ES-I3 (cell line): ENCODE measurements around the gene TENM4.

Experiments used
- H3K36me3 ChIP-seq: 2 replicates; pipeline ENCODE4 v1.6.1; 2013; ENCODE audit warnings: mild to moderate bottlenecking, low read length, control low read depth, moderate library complexity; ENCODE audit not compliant: insufficient read depth
- H3K4me1 ChIP-seq: 2 replicates; pipeline ENCODE4 v1.6.1; 2013; ENCODE audit warnings: mild to moderate bottlenecking, control low read depth, low read length; ENCODE audit not compliant: insufficient read depth
- H3K9ac ChIP-seq: 2 replicates; pipeline ENCODE4 v1.6.1; 2013; ENCODE audit warnings: low read depth, mild to moderate bottlenecking, low read length, moderate library complexity
- H3K9me3 ChIP-seq: 2 replicates; pipeline ENCODE4 v1.6.1; 2013; ENCODE audit warnings: mild to moderate bottlenecking, low read length, moderate library complexity; ENCODE audit not compliant: control insufficient read depth, insufficient read depth

The TENM4 gene

DNA sequence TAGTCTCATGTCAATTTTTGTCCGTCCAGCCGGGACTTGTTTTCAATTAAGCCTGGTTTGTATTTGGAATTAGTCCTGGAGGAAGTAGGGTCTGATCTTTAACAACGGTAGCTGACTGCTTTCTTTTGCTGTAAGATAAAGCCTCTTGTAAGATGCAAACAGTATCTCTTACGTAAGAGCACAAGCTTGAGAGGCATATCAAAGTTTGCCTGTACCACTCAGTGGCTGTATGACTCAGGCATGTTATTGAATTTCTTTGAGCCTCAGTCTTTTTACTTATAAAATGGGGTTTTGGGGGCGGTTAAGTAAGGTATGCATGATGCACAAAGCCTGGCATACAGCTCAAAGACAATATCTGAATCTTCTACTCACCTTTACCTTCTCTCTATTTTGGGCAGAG, 667.8 kb downstream of the TENM4 start:
- Histone ChIP-seq H3K4me1 (no peaks in the 10 kb centered on the region), H3K36me3 (no peaks in the 10 kb centered on the region), H3K9ac (no peak overlapping the region), H3K9me3 (no peaks in the 10 kb centered on the region)

DNA sequence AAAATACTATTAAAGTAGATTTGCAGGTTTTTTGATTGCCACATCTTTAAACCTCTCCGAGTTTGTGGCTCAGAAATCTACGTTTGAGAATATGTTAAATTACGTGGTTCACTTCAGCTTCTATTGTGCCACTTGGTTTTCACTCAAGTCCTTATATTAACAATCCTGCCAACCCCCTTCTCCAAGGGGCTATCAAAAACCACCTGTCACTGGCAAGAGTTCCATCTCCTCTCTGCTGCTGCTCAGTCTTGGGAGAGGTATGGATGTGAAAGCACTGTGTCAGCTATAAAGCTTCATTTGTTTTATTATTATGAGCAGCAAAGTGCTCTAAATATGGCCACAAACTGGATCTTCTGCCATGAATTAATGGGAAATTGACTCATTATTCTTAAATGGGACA, 668.6 kb downstream of the TENM4 start:
- Histone ChIP-seq H3K9me3 (no peaks in the 10 kb centered on the region), H3K36me3 (no peaks in the 10 kb centered on the region), H3K4me1 (no peaks in the 10 kb centered on the region), H3K9ac (no peak overlapping the region)

DNA sequence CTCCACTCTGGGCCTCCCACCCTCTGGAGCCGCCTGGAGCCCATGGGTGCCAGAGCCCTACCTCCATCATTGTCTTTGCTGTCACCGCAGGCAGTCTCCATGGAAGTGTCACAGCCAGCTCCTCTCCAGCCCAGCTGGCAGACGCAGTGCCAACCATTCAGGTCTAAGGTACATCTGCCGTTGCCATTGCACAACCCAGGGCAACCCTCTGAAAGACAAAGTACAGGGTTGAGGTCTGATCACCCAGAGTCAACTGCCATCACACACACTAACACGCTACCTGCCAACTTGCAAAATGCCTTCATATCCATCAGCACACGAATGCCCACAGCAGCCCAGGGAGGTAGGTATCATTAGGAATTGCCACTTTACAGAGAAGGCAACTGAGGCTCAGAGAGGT, 669.9 kb downstream of the TENM4 start:
- Histone ChIP-seq H3K9ac (no peak overlapping the region), H3K9me3 (no peaks in the 10 kb centered on the region), H3K36me3 (no peaks in the 10 kb centered on the region), H3K4me1 (no peaks in the 10 kb centered on the region)

DNA sequence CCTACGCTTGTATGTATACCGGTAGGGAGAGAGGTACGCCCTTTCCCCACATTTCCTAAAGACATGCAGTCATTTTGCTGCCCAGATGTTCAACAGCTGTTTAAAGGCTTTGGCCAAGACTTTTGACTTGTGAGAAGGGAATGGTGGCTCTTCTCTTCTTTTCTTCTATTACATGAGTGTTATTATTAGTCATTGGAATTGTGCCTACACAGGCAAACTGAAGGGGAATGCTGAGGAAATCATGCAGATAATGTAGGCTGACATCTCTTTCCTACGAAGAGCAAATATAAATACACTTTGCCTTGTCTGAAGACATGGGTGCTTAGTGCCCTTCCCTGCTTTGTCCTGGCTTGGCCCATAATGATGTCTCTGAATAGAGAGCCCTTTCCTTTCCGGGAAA, 671.9 kb downstream of the TENM4 start:
- Histone ChIP-seq H3K36me3 (no peaks in the 10 kb centered on the region), H3K9me3 (no peaks in the 10 kb centered on the region), H3K9ac (no peak overlapping the region), H3K4me1 (no peaks in the 10 kb centered on the region)

DNA sequence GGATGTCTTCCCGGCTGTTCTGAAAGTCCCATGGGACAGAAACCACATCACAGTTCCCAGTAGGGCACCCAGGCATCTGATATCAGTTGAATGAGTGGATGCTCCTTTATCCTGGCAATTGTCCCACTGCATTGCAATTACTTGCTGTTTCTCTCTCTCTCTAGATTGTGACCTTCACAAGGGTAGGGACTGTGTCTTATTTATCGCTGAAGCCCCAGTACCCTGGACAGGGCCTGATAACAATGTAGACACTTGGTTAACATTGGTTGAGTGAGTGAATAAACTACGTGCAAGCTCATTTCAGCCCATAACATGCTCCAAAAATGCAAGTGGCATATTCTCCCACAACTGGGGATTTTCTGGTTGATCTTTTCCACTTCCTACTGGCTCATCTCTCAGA, 672.5 kb downstream of the TENM4 start:
- H3K4me1 ChIP-seq: no peaks in the 10 kb centered on the region
- no peak overlapping the region for H3K9ac ChIP-seq
- H3K36me3 ChIP-seq: no peaks in the 10 kb centered on the region
- H3K9me3 ChIP-seq: no peaks in the 10 kb centered on the region

DNA sequence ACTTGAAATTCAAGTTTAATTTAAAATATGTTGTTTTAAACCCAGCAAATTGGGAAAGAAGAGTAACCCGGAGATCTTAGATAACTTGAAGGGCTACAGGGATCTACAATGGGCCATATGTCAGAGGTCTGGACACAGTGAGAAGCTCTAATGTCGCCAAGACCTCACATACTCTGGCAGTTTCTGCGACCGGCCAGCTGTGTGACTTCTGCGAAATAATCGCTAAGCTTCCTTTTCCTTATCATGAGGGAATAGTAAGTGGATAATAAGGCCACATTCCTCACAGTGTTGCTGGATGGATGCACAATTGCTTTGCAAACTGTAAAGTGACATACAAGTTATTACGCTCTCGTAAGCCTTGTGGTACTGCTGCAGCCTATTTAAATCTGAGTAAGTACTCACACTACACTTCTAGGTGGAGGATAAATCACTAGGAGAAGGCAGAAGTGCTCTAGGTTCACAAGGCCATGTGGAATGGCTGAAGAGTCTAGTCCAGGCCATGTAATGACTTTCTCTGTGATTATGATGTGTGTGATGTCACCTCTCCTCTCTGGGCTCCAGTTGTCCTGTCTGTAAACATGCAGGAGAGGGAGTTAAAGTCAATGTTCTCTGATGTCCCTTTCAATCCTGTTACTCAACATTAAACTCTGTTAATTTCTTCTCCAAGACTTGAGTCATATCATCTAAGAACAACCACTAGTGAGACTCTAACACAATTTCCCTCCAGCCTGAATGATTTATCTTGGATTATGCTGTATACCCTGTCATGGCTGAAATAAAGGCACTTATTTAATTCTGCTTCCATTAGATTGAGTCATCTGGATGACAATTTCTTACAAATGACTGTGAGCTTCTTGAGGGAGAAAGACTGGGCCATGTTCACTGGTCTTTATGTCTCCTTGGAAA, 673.5 kb downstream of the TENM4 start:
- Histone ChIP-seq H3K9me3 (no peaks in the 10 kb centered on the region), H3K4me1 (no peaks in the 10 kb centered on the region), H3K36me3 (no peaks in the 10 kb centered on the region), H3K9ac (no peak overlapping the region)

DNA sequence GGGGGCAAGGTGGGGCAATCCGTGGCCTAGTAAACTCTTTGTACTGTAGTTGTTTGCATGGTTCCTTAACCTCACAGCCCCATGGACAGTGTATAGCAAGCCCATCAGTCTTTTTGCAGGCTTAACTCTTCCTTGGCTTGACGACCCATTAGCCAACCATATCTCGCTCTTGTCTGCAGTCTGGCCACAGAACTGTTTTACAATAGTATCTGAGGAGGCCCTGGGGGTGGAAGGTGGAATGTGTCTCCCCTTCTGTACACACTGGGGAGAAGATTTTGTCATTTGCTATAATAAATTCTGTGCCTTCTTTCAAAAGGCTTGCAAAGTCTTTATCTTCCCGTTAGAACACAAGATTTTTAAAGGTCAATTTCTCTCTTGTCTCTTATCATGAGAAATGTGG, 675.9 kb downstream of the TENM4 start:
- no peak overlapping the region for H3K9ac ChIP-seq
- no peaks in the 10 kb centered on the region for H3K36me3 ChIP-seq
- H3K4me1 ChIP-seq: no peaks in the 10 kb centered on the region
- no peaks in the 10 kb centered on the region for H3K9me3 ChIP-seq

DNA sequence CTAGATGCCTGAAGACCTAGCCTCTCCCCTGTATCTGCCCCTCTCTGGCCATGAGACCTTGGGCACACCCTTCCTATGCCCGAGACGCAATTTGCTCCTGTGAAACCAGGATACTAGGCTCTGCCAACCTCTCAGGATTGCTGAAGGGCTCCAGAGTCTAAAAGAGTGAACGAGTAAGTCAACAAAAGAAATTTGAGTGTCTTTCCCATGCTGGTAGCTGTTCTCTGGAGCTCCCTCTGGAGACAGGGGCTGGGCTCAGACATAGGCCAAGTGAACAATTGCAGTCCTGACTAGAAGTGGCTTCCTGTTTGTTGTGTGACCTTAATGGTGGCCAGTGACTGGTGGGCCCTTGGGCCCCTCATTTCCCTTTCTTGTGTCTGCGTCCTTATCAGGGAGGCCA, 677.2 kb downstream of the TENM4 start:
- Histone ChIP-seq H3K4me1 (no peaks in the 10 kb centered on the region), H3K9me3 (no peaks in the 10 kb centered on the region), H3K36me3 (no peaks in the 10 kb centered on the region), H3K9ac (no peak overlapping the region)

DNA sequence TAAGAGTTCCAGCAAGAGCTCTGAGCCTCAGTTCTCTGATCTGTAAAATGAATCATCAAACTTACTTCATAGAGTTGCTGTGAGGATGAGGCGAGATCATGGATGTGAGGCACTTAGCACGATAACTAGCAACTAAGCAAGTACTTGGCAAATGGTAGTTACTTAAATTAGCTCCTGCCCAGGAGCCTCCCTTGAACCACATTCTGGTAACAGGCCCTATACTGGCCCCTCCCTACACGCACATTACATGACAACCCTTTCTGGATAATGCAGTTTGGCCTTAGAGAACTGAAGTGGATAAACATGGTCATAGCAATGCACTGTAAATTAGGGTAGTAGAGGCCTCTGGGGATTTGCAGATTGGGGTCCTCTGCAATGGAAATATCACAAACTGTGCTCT, 678.7 kb downstream of the TENM4 start:
- Histone ChIP-seq H3K36me3 (no peaks in the 10 kb centered on the region), H3K9ac (no peak overlapping the region), H3K4me1 (no peaks in the 10 kb centered on the region), H3K9me3 (no peaks in the 10 kb centered on the region)

DNA sequence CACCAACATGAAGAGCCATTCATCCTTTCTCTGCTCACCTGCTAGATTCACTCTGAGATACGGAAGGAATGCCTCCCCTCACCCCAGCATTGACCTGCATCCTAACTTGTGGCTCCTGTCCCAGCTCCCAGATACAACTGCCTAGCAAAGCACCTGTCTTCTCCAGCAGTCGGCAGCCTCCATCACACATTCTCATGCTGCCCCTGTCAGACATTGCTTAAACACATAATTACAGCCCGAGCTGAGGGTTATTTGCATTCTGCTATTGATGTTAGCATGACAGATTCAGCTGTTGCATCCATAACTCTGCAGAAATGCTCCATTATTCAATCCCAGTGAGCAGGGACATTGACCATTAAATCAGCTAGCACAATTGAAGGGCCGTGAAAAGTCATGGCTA, 681.8 kb downstream of the TENM4 start:
- Histone ChIP-seq H3K9me3 (no peaks in the 10 kb centered on the region), H3K4me1 (no peaks in the 10 kb centered on the region), H3K36me3 (no peaks in the 10 kb centered on the region), H3K9ac (no peak overlapping the region)

DNA sequence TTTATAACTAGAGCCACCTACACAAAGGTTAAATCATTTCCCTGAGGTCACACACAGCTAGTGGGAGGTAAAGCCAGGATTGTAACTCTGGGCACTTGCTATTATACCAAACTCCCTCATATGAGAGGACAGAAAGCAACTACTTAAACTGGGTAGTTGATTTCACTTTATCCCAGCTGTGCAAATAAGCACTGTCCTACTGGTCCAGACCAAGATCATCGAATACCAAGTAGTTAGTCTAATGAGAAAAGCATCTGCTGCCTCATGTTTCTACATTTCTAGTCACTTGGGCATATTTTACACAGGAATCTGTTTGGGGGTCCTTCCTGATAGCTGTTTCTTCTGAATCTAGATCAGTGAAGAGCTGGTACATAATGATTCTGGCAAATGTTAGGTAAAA, 687.5 kb downstream of the TENM4 start:
- Histone ChIP-seq H3K36me3 (no peaks in the 10 kb centered on the region), H3K9me3 (no peaks in the 10 kb centered on the region), H3K9ac (no peak overlapping the region), H3K4me1 (no peaks in the 10 kb centered on the region)

DNA sequence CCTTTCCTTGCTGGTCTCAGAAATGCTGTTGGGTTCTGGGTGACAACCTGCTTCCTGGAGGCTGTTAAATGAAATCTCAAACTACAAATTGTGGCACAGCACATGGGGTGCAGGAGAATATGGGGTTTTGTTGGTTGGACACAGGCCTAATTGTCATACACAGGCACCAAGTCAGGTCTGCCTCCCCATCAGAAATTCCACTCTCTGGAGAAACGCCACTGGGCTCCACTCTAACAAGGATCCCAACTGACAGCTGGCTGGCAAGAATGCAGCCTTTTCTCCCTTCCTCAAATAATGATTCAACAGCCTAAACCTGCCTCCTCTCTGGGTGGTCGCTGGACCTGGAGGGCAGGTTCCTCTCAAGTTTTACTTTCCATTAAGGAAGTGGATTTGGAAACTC, 688.3 kb downstream of the TENM4 start:
- H3K9ac ChIP-seq: no peak overlapping the region
- no peaks in the 10 kb centered on the region for H3K36me3 ChIP-seq
- H3K4me1 ChIP-seq: no peaks in the 10 kb centered on the region
- no peaks in the 10 kb centered on the region for H3K9me3 ChIP-seq

DNA sequence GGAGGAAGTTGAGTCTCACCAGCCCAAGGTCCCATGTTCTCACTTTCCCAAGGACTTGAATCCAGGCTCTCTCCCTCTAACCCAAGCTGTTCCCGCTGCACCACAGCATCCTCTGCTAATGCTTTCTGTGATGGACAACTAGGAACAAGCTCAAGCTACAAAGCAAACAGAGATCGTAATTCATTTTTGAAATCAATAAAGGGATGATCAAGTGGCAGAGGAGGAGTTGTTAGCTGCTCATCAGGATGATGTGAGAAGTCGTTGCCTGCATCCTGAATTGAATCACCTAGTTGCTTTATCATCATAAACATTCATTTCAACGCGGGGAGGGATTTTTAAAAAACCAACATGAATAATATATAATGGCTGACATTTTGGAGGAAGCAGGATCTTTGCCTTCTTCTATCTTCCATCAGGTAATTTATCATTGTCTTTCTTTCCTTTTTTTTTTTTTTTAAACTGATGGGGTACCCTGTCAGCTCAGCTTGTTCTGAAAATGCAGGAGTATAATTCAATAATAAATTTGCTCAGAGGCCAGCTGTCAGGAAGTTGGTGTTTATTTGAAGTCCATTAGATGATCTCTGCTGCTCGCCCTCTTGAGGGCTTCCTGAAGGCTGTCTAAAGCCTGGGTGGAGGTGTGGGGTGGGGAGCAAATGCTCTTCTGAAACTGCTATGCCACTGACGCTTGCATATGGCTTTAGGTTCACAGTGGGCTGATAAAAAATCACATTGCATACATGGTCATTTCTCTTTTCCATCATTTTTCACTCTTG, 691.7 kb downstream of the TENM4 start:
- Histone ChIP-seq H3K36me3 (no peaks in the 10 kb centered on the region), H3K9ac (no peak overlapping the region), H3K4me1 (no peaks in the 10 kb centered on the region), H3K9me3 (no peaks in the 10 kb centered on the region)

DNA sequence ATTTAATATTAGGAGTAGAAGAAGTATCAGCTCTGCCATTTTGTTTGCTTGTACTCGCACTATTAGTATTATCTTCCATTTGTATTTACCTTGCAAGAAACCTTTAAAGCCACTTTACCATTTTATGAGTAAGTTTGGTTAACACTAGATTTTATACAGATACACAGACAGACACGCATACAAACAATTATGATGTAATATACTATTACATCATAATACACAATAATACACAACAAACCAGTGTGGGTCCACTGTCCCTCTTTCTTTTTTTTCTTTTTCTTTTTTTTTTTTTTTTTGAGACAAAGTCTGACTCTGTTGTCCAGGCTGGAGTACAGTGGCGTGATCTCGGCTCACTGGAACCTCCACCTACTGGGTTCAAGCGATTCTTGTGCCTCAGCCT, 695.9 kb downstream of the TENM4 start:
- Histone ChIP-seq H3K36me3 (no peaks in the 10 kb centered on the region), H3K9ac (no peak overlapping the region), H3K9me3 (no peaks in the 10 kb centered on the region), H3K4me1 (no peaks in the 10 kb centered on the region)

DNA sequence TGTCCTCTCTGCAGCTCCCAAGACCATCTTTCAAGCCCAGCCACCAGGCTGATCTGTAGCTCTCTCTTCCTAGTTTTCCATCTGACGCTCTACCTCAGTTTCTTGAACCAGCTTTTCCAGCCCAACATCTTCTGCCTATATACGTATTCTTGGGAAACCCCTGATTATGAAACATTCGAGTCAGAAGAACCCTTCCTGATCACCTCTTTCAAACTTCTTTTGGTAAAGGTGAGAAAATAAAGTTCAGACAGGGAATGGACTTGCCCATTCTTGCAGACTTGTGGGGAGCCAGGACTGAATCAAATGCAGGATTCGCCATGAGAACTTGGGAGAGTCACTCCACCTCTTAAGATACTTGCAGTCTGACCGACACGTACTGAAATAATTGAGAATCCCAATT, 696.6 kb downstream of the TENM4 start:
- Histone ChIP-seq H3K36me3 (no peaks in the 10 kb centered on the region), H3K4me1 (no peaks in the 10 kb centered on the region), H3K9ac (no peak overlapping the region), H3K9me3 (no peaks in the 10 kb centered on the region)
